ENCODE measurements around the gene SLC5A5. TPM values are rescaled to one million over a fixed set of nuclear protein-coding genes. Genes with fewer than 3 reads are reported as not detected.

The SLC5A5 gene
- total and polyA plus RNA-seq, 10 of the 15 experiments (the other 5 are each of a cell fraction or from before 2014, with no cell fraction given) = 0.02 to 0.08 (median 0.05) TPM; not detected in 3

DNA sequence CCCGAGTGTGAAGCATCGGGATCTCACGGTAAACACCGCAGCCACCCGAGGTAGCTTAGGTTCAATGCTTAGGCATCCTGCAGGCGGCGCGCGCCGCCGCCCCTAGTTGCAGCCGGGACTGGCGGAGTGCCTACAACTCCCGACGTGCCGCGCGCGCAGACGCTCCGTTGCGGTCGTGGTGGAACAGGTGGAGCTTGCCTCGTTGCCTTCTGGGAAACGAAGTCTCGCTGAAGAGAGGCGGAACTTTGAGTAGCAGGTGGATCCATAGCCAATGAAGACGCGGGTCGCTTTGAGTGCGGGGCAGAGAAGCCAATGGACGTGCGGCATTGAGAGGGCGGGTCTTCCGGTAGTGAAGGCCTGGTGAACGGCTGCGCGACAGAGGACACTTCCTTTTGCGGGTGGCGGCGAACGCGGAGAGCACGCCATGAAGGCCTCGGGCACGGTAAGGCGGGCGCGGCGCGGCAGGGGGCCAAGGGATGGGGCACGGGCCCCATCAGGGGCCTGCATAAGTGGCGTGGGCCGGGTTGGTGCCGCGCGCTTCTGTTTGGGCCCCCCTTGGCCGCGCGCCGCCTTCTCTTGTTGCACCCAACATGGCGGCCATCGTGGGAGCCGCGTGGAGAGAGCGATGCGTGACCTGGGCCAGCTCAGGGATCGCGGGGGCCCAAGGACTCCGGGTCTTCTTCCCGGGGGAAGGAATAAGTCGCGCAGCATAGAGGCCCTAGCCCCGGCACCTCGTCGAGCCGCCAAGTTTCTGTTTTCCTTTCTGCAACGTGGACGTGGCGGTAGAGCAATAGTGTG, 12.0 kb upstream of the SLC5A5 start, which contains the start of gene RPL18A (continued):
- no peak; the same call in 1 of the 2 replicates for TF ChIP-seq NFYA (IDR thresholded peaks at IDR 0.05; ENCODE audit: borderline replicate concordance, low read depth, low read length)
- no peak; the same call in 1 of the 2 replicates for TF ChIP-seq WRNIP1 (IDR thresholded peaks at IDR 0.05; ENCODE audit: borderline replicate concordance, low read depth, low read length)
- TF ChIP-seq YY1 (IDR thresholded peaks at IDR 0.05; ENCODE audit: low read depth, low read length) = peak; percentile 94
- no peak for TF ChIP-seq ZNF384 (IDR thresholded peaks at IDR 0.05; ENCODE audit: borderline replicate concordance, low read depth, low read length)
- TF ChIP-seq POLR2AphosphoS2 (IDR thresholded peaks at IDR 0.05; ENCODE audit: low read depth, low read length) = peak; percentile 92
- TF ChIP-seq SMAD5 (IDR thresholded peaks at IDR 0.05; ENCODE audit: low read depth) = peak; percentile 91
- TF ChIP-seq ELK1 (IDR thresholded peaks at IDR 0.05; ENCODE audit: low read depth, low read length) = 0 out of 2 replicates have a peak, but pooled peaks have one; percentile 29
- TF ChIP-seq LARP7 (IDR thresholded peaks at IDR 0.05) = peak; percentile 76; the same call in 1 of the 2 replicates
- TF ChIP-seq KAT2A (conservative IDR thresholded peaks at IDR 0.05; ENCODE audit: control insufficient read depth, low read depth, low read length) = no peak
- TF ChIP-seq SPI1 (IDR thresholded peaks at IDR 0.05; ENCODE audit: borderline replicate concordance, insufficient read depth, low read depth, low read length) = peak; percentile 18; the same call in 1 of the 2 replicates
- TF ChIP-seq RB1 (IDR thresholded peaks at IDR 0.05; ENCODE audit: borderline replicate concordance) = peak; percentile 60; the same call in 1 of the 2 replicates
- peak; percentile 71; the same call in 1 of the 2 replicates for TF ChIP-seq STAT1 (conservative IDR thresholded peaks at IDR 0.05)
- TF ChIP-seq, protein P1, sequence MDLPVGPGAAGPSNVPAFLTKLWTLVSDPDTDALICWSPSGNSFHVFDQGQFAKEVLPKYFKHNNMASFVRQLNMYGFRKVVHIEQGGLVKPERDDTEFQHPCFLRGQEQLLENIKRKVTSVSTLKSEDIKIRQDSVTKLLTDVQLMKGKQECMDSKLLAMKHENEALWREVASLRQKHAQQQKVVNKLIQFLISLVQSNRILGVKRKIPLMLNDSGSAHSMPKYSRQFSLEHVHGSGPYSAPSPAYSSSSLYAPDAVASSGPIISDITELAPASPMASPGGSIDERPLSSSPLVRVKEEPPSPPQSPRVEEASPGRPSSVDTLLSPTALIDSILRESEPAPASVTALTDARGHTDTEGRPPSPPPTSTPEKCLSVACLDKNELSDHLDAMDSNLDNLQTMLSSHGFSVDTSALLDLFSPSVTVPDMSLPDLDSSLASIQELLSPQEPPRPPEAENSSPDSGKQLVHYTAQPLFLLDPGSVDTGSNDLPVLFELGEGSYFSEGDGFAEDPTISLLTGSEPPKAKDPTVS (IDR thresholded peaks at IDR 0.05; ENCODE audit: low read depth, low read length) = no peak
- TF ChIP-seq JUND (IDR thresholded peaks at IDR 0.05; ENCODE audit: low read depth, low read length) = no peak
- peak; percentile 83; the same call in 1 of the 2 replicates for TF ChIP-seq SIN3A (IDR thresholded peaks at IDR 0.05; ENCODE audit: low read depth, low read length)
- TF ChIP-seq FOXK2 (IDR thresholded peaks at IDR 0.05) = peak; percentile 47; the same call in 1 of the 2 replicates
- TF ChIP-seq ZBTB33 (IDR thresholded peaks at IDR 0.05) = no peak
- TF ChIP-seq RUNX3 (IDR thresholded peaks at IDR 0.05; ENCODE audit: low read length) = peak; percentile 92
- peak; percentile 77 for TF ChIP-seq MXI1 (IDR thresholded peaks at IDR 0.05; ENCODE audit: low read depth, low read length)
- TF ChIP-seq, protein P2, sequence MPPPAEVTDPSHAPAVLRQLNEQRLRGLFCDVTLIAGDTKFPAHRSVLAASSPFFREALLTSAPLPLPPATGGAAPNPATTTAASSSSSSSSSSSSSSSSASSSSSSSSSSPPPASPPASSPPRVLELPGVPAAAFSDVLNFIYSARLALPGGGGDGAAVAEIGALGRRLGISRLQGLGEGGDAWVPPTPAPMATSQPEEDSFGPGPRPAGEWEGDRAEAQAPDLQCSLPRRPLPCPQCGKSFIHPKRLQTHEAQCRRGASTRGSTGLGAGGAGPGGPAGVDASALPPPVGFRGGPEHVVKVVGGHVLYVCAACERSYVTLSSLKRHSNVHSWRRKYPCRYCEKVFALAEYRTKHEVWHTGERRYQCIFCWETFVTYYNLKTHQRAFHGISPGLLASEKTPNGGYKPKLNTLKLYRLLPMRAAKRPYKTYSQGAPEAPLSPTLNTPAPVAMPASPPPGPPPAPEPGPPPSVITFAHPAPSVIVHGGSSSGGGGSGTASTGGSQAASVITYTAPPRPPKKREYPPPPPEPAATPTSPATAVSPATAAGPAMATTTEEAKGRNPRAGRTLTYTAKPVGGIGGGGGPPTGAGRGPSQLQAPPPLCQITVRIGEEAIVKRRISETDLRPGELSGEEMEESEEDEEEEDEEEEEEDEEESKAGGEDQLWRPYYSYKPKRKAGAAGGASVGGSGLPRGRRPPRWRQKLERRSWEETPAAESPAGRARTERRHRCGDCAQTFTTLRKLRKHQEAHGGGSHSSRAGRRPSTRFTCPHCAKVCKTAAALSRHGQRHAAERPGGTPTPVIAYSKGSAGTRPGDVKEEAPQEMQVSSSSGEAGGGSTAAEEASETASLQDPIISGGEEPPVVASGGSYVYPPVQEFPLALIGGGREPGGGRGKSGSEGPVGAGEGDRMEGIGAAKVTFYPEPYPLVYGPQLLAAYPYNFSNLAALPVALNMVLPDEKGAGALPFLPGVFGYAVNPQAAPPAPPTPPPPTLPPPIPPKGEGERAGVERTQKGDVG (CRISPR knock-in tag; IDR thresholded peaks at IDR 0.05) = no peak
- no peak; the same call in 1 of the 2 replicates for TF ChIP-seq MAX (IDR thresholded peaks at IDR 0.05; ENCODE audit: low read depth, low read length)
- peak; percentile 96 for TF ChIP-seq GABPA (IDR thresholded peaks at IDR 0.05; ENCODE audit: low read depth)
